GM18508 (cell line): Measurements from ENCODE around the gene APBA1.
"Not testable (repeated sequence)": the region's sequence is repeated elsewhere in the genome, so short reads cannot be mapped to it uniquely, and the experiment has no call there.

Source experiments
- ATAC-seq: cut with Tn5 transposase; IDR thresholded peaks from one replicate; pipeline ENCODE4 v1.9.1; 2021; ENCODE audit warnings: moderate number of reproducible peaks; ENCODE audit not compliant: insufficient read depth, unreplicated experiment

APBA1 gene

DNA sequence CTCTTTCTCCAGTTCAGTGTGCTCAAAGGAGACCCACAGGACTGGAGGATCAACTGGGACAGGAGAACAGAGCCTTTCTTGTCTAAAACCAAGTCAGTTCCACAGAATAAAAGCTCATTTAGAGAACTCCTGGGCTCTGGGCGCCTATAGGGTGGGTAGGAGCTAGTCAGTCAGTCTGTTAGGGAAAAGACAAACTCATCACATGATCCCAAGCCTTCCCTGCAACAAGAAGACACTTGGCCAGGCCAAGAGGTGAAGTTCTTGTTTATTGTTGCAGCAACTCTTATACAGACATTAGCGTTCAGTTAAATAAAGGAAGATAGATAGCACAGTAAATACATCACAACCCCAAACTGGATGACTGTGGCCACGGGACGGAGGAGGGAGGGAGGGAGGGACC is 244.9 kb downstream of the APBA1 start:
- no peak for ATAC-seq

DNA sequence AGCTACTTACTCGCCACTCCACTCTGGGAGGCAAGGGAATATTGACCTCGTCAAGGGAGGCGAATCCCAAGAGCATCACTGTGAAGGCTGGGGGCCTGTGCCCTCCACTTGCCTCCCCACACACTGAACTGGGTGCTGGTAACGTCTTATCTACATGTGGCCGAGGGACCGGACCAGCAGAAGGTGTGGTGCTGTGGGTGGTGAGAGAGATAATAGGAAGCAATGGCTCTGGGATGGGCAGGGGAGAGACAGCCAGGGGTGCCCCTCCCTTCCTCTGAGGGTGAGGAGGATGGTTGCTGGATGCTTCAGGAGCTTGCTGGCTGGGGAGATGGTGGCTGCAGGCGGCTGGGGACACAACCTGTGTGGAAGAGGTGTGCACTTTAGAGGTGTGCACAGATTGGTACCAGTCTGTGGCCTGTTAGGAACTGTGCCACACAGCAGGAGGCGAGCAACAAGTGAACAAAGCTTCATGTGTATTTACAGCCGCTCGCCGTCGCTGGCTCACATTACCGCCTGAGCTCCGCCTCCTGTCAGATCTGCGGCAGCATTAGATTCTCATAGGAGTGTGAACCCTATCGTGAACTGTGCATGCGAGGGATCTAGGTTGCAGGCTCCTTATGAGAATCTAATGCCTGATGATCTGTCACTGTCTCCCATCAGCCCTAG is 246.9 kb downstream of the APBA1 start:
- no peak for ATAC-seq

DNA sequence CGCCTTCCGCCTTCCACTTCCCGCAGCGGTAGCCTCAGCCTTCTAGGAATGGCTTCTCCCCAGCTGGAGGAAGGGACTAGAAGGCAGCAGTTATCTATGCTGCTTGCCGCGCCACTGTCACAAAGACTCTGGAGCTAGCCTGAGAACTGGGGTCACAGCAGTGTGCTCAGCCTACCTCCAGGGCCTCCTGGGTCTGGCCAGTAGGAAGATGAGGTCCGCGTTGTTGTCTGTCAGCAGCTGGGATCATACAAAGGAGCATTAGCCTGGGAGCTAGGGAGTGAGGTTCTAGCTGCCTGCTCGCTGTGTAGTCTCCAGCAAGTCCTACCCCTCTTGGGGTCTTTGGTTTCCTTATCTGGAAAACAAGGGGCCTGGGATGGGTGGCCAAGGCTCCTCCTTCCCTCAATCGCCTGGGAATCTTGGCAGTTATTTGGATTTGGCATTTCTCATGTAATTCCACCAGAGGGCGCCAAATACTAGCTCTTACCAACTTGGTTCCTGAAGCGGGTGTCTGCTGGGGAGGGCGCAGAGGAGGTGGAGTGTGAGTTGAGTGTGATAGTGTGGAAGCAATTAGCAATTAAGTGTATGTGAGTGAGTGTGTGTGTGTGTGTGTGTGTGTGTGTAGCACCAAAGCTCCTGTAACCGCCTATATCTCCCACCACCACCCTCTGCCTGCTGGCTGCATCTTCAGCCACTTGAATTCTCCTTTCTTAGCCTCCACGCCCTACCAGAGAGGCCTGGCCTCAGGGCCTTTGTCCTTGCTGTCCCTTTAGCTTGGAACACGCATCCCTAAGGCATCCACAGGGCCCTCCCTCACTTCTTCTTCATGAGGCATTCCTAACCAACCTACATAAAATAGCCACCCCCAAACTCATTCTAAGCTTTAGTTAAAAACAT is 250.0 kb downstream of the APBA1 start:
- ATAC-seq, result no peak

DNA sequence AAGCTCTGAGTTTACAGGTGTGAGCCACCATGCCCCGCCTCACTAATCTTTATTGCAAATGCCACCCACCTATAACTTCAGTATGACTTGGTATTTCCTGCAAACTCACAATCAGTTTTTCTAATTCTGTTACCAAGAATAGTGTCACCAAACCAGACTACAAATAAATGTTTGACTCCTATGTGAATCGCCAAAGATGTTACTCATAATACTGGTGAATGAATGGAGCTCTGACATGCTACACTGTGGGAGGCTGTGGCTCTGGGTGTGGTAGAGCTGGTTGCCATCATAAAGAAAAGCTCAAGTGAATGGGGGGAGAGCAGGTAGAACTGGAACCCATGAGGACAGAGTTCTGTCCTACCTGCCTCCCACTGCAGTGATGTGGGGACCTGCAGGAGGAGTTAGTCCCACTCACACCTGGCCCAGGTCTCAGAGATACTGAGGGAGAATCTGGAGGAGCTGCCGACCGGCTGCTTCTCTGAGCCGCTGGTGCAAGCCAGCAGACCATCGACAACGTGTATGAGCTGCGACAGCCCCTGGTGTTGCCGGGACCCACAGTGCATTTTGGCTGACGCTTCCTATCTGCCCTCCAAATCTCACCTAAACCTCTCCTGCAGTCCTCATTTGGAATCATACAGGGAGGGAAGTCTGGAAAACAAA is 251.4 kb downstream of the APBA1 start:
- ATAC-seq, result no peak

DNA sequence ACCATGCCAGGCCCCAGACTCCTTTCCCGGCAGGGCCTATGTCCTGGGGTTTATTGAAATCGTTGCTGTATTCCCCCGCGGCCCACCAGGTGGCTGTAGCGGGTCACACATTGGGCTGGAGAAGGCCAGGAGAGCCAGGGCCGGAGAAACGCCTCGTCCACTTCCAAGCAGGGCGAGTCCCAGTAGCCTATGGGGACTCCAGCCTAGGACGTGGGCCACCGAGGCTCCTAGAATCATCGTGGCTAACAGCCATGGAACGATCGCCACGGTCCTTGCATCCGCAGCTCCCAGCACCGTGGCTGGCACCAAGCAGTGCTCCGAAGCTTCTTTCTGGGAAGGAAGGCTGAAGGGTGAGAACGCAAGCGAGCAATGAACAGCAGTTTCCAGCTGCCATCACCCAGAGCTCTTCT is 259.4 kb downstream of the APBA1 start:
- ATAC-seq, result no peak

DNA sequence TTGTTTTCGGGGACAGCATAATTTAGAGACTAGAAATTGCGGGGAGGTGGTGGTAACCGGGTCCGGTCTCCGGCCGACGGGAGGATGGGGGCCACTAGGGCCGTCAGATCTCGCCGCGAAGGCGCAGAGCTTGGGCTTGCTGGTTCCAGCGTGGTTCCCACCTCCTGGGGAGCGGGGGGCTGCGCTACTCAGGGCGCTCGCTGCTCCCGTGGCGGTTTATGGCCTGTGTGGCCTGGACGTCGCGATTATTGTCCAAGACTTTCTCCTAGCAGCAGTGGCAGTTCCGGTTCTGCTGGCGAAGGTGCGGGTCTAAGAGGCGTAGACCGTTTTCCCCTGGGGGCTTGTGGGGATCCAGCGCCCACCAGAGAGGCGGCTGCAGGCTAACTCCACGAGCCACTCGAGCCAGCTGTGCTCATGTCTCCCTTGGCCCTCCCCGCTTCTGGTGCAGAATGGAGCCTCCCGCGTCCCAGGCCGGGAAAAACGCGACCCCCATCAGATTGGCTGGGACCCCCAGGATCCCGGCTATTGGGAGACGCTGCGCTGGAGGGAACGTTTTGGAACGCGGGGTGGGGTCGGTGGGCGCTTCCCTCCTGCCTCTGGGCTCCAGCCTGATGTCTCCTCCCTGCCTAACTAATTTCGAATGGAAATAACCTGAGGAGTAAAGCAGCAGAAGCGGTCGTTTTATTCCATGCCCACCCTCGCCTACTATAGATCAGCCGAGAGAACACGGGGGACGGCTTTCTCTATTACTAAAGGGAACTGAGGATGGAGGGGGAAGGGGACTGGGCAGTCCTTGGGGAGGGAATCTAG is 260.0 kb downstream of the APBA1 start:
- ATAC-seq, result no peak

DNA sequence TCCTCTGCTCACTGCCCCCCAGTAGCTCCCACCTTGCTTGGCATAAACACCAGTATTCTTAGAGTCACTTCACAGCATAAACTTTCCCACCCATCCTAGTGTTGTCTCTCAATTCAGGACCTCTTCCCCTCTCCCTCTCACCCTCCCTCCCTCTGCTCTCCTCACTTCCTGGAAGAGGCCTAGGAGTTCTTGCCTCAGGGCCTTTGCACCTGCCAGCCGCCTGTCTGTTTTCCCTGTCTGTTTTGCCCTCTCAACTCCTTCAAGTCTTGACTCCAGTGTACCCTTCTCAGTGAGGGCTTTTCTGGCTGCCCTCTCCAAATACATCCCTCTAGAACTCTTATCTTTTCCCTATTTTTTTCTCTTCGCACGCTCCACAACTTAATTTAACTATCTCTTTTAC is 260.9 kb downstream of the APBA1 start:
- ATAC-seq, result no peak

DNA sequence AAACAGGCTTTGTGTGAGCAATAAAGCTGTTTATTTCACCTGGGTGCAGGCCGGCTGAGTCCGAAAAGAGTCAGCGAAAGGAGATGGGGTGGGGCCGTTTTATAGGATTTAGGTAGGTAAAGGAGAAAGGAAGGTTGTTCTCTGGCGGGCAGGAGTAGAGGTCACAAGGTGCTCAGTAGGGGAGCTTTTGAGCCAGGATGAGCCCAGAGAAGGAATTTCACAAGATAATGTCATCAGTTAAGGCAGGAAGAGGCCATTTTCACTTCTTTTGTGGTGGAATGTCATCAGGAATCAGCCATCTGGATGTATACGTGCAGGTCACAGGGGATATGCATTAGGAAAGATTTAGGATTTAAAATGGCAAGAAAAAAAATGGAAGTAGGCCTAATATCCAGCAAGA is 262.2 kb downstream of the APBA1 start:
- ATAC-seq, result not testable (repeated sequence)

DNA sequence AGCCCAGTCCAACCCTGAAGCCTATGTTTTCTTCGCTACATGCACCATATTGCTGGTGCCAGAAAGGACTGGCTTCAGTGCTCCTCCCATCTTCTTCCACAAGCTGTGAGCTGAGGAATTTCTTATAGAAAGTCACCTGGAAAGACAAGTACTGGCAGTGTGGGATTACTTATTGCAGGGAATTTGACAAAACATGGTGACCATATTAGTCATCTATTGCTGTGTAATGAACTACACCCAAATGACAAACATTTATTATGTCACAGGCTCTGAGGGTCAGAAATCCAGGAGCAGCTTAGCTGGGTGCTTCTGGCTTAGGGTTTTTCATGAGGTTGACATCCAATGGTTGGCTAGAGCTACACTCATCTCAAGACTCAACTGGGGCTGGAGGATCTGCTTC is 271.7 kb downstream of the APBA1 start:
- ATAC-seq, result no peak

DNA sequence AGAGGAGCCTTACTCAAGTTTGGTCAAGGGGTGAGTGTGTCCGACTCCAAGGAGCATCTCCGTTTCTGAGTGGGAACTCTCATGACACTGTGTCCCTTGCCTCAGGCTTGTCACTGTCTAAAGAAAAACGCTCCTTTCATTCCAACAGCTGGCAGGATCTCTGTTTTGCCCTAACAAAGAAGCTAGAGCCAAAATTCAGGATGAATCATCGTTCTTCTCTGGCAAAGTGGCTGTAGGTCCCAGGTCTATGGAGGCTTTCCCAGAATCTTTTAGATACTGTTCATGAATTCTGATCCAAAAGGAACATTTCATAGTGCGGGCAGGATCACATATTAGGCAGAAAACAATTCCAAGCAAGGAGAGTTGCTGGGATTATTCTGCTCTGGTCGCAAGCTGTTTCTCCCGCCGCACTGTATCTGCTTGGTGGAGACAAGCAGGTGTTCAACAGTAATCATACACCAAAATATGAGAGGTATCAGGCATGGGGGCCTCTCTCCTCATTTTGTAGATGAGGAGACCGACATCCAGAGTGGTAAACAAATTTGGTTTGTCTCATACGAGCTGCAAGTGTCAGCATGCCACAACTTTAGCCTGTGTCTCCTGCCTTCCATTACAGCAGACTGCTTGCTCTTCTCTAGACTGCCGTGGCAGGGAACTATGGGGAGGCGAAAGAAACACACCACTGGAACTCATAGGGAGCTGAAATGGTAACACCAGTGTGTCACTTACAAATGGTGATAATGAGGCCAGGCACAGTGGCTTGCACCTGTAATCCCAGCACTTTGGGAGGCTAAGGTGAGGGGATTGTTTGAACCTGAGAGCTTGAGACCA is 274.6 kb downstream of the APBA1 start:
- ATAC-seq, result no peak

DNA sequence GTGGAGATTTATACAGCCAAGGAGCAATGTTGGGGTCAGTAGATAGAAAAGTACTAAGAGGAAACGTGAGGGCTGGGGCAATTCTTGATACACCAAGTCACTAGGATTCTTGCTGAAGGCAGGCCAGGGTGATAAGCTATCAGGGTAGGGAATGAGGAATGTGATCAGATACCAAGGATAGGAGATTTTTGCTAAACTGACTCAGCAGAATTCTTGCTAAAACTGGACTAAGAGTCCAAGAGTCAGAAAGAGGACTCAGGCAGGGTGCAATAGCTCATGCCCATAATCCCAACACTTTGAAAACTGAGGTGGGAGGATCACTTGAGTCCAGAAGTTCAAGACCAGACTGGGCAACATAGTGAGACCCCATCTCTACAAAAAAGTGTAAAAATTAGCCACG is 275.4 kb downstream of the APBA1 start:
- ATAC-seq, result no peak

DNA sequence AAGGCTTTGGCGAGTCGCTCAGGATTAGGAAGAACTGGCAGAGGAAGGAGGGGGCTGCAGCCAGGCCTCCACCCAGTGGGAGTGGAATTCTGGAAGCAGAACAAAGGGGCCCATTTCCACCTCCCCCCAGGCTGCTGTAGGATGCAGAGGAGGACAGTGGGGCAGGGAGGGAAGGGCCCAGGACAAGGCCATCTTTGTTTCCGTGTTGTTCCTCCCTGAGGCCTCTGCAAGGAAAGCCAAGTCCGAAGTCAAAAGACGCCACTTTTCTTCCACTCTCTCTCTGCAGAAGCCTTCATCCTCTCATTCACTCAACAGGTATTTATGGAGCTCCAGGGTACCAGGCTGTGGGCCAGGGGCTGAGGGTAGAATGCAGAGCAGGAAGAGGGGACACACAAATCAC is 276.5 kb downstream of the APBA1 start:
- ATAC-seq, result no peak

DNA sequence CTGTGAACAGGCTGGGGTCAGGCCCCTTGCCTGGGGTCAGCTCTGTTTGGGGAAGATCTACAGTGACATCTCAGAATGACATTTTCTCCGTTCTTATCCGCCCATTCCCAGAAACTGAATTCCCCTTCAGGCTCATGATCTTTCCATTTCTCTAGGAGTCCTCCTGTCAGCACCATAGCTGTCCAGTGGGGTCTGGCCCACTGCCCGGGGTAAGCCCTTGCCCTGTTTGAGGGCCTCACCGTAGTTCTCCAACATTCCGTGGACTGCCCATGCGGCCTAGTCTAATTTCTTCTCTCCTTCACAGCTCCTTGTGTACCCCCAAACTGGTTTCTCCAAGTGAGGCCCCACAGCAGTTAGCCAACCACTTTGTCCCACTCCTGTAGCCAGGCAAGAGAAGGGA is 278.7 kb downstream of the APBA1 start:
- no peak for ATAC-seq

DNA sequence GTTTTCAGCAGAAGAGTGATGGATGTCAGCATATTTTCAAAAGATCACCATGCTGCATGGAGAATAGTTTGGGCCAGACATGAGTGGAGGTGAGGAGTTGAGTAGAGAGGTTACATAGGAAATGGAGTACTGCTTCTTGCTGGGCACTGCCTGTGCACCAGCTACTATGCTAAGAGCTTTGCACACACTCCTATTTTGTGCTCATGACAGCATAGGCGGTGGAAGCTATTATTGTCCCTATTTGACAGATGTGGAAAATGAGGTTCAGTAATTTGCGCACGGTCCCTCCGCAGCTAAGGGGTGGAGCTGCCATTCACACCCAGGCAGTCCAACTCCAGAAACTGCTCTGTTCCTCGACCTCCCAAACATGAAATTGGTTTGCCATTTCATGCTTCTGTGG is 279.3 kb downstream of the APBA1 start:
- ATAC-seq, result no peak

DNA sequence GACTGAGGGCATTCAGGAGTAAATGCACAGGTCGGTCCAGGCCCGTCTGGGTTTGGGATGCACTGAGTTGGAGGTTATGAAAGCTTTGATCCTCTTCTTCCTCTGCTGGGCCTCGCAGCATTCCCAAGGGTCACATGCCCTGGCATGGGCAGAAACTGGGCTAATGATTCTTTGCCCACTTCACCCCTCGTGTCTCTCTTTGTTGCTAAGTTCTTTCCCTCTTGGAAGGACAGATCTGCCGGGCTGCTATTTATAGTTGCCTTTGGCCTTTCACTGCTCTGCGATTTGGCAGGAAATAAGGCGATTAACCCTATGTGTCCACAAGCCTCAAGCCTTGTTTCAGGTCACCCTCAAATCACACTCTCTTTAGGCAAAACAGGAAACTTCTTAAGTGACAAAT is 280.2 kb downstream of the APBA1 start:
- ATAC-seq, result no peak

DNA sequence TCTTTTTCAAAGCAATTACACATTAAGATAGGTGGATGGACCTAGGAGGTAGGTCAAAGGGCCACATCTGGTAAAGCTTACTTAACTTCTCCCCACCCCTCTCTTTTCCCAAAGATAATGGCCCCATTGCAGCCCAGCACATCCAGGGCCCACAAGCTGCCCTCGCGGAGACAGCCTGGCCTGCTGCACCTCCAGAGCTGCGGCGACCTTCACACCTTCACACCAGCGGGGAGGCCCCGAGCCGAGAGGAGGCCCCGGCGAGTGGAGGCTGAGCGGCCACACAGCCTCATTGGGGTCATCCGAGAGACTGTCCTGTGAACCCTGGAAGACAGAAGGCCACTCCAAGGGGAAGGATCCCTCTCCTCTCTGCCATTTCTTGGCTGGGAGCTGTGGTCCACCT is 280.7 kb downstream of the APBA1 start:
- ATAC-seq, result no peak

DNA sequence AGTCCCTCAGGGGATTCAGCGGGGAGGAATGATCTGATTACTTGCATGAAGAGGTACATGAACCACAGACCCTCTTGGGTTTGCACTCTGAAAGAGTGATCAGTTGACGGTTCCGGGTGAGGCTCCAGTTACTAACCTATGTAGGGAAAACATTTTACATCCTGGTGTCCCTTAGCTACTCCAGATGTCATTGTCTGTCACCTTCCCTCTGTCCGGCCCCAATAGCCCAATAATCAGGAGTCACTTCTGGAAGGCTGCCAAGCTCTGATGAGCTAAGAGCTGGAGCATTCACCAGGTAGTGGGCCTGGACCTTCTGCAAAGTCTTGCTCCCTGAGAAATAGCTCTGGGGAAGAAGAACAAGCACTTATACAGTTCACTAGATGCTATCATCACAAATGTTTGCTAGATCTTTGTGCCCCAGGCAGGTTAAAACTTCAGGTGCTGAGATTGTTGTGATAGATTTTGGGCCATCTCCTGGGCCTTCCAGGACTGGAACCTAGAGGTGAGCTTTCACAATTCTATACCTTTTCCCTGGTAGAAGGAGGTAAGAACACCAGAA is 282.7 kb downstream of the APBA1 start:
- ATAC-seq, result no peak

DNA sequence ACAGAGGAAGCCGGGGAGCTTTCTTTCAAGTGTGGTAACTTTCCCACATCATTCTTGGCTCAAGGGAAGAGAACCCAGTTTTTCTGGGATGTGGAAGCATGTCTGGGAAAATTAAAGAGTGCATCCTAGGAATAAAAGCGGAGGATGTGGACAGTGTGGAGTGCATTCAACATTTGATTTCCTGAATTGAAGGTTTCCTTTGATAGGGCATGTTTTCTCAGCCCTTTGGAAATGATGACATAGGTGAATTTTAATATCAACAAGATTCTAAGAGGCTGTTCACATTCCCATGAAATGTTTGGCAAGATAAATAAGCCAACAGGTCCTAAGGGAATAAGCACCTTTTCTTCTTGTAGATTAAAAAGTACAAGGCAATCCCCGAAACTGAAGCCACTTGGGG is 283.6 kb downstream of the APBA1 start:
- ATAC-seq, result no peak

DNA sequence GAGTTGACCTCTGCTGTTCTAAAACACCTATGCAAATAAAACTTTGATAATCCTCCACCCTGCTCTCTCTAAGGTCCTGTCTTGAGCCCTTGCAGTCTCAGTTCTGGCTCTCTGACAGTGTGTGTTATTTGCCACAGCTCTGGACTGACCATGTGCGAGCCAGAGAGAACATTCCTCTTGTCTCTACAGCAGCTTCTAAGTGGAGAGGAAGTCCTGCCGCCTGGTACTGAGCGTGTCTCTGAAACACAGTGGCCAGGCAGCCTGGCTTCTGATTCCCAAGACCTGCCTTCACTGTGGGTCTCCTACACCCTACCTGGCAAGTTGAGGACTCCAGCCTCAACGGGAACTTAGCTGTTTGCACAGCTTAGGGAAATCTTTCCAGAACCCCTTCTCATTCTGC is 285.5 kb downstream of the APBA1 start:
- ATAC-seq, result no peak
